ENCODE data around the gene MAD2L2. TPM values are rescaled to one million over a fixed set of nuclear protein-coding genes. Genes with fewer than 3 reads are reported as not detected.

MAD2L2 gene
- total RNA-seq (92.7 and 102 TPM in 2 replicates), polyA plus RNA-seq (115 and 148 TPM in 2 replicates)

GRCh38 chr1:11681071-11681771 lies at the start of gene MAD2L2:
MAD2L2 (minus strand) TSS chr1:11681148; CDS start chr1:11680601, 547 bp downstream.
- Histone ChIP-seq H3K4me1 (ENCODE audit: low read depth) (no peaks in the 10 kb centered on the region), H3K4me3 (peak within 1 kb of the TSS; percentile 77), H3K27ac (no peak within 1 kb of the TSS), H3K9me3 (ENCODE audit: low read depth) (no peaks in the 10 kb centered on the region), H3K36me3 (no peaks in the 10 kb centered on the region), H3K27me3 (no peaks in the 10 kb centered on the region)
- DNase-seq (ENCODE audit: low read depth in 1 of 2, low spot score in 1 of 2) = peak; percentile 82 to 88
- no peak for TF ChIP-seq CTCF (IDR thresholded peaks at IDR 0.05; ENCODE audit: low read depth, low read length)

- Histone ChIP-seq H3K9me3 (ENCODE audit: low read depth) (no peaks in the 10 kb centered on the region), H3K27ac (no peak overlapping the region), H3K4me3 (no peak overlapping the region), H3K4me1 (ENCODE audit: low read depth) (peaks cover 7% of the 10 kb centered on the region), H3K27me3 (no peaks in the 10 kb centered on the region), H3K36me3 (no peaks in the 10 kb centered on the region)
- no peak for TF ChIP-seq CTCF (IDR thresholded peaks at IDR 0.05; ENCODE audit: low read depth, low read length)
- peak in 1 of 2 donors; percentile 76 for DNase-seq (ENCODE audit: low read depth in 1 of 2, low spot score in 1 of 2)
These were observed 49.5 kb upstream of the MAD2L2 start for GRCh38 chr1:11730429-11730891.

- peaks cover 7% of the 10 kb centered on the region for H3K4me1 ChIP-seq (ENCODE audit: low read depth)
- H3K36me3 ChIP-seq = no peaks in the 10 kb centered on the region
- H3K27me3 ChIP-seq = no peaks in the 10 kb centered on the region
- no peak overlapping the region for H3K4me3 ChIP-seq
- H3K9me3 ChIP-seq (ENCODE audit: low read depth) = no peaks in the 10 kb centered on the region
- TF ChIP-seq CTCF (IDR thresholded peaks at IDR 0.05; ENCODE audit: low read depth, low read length) = no peak
- peak overlapping the region; percentile 12 for H3K27ac ChIP-seq
- peak in 1 of 2 donors; percentile 60 for DNase-seq (ENCODE audit: low read depth in 1 of 2, low spot score in 1 of 2)
These were observed 48.8 kb upstream of the MAD2L2 start for GRCh38 chr1:11729498-11730428.

- no peak for DNase-seq (ENCODE audit: low read depth in 1 of 2, low spot score in 1 of 2)
- Histone ChIP-seq H3K27me3 (no peaks in the 10 kb centered on the region), H3K4me1 (ENCODE audit: low read depth) (peaks cover 7% of the 10 kb centered on the region), H3K9me3 (ENCODE audit: low read depth) (no peaks in the 10 kb centered on the region), H3K27ac (peak overlapping the region; percentile 12), H3K4me3 (no peak overlapping the region), H3K36me3 (no peaks in the 10 kb centered on the region)
- no peak for TF ChIP-seq CTCF (IDR thresholded peaks at IDR 0.05; ENCODE audit: low read depth, low read length)
These were observed 48.2 kb upstream of the MAD2L2 start for GRCh38 chr1:11729155-11729497.

- Histone ChIP-seq H3K9me3 (ENCODE audit: low read depth) (no peaks in the 10 kb centered on the region), H3K27ac (no peak overlapping the region), H3K27me3 (no peaks in the 10 kb centered on the region), H3K36me3 (no peaks in the 10 kb centered on the region), H3K4me3 (no peak overlapping the region), H3K4me1 (ENCODE audit: low read depth) (peaks cover 7% of the 10 kb centered on the region)
- DNase-seq (ENCODE audit: low read depth in 1 of 2, low spot score in 1 of 2) = no peak
- TF ChIP-seq CTCF (IDR thresholded peaks at IDR 0.05; ENCODE audit: low read depth, low read length) = no peak
These were observed 47.3 kb upstream of the MAD2L2 start for GRCh38 chr1:11728126-11728806.

Measured in cardiac muscle cell (in vitro differentiated cells and primary cell).